ENCODE data around the gene TSPOAP1.

DNA sequence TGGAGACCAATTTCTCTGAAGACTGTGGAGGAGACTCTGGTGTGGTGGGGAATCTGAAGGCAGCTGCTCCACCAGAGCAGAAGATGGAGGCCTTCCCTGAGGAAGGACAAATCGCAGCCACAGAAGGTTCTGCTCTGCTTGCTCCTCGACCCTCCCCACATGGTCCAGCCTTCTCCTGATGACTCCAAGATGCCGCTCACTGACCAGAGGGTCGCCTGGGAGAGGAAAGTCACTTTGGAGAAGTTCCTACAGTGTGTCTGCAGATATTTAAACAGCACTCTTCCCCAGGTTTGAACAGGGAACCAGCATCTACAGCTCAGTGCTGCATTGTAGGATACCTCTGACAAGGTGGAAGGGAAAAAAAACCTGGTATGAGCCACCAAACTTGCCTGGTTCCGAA, 44.4 kb upstream of the TSPOAP1 start:
- TF ChIP-seq NFIC (IDR thresholded peaks at IDR 0.05; ENCODE audit: borderline replicate concordance) (no peak), RFX5 (IDR thresholded peaks at IDR 0.05; ENCODE audit: low read length) (no peak), GABPA (IDR thresholded peaks at IDR 0.05; ENCODE audit: low read depth) (no peak), CHD2 (IDR thresholded peaks at IDR 0.05; ENCODE audit: low read length, partially characterized antibody) (no peak), MXI1 (IDR thresholded peaks at IDR 0.05; ENCODE audit: low read depth, low read length) (no peak)
- TF ChIP-seq, protein P1, sequence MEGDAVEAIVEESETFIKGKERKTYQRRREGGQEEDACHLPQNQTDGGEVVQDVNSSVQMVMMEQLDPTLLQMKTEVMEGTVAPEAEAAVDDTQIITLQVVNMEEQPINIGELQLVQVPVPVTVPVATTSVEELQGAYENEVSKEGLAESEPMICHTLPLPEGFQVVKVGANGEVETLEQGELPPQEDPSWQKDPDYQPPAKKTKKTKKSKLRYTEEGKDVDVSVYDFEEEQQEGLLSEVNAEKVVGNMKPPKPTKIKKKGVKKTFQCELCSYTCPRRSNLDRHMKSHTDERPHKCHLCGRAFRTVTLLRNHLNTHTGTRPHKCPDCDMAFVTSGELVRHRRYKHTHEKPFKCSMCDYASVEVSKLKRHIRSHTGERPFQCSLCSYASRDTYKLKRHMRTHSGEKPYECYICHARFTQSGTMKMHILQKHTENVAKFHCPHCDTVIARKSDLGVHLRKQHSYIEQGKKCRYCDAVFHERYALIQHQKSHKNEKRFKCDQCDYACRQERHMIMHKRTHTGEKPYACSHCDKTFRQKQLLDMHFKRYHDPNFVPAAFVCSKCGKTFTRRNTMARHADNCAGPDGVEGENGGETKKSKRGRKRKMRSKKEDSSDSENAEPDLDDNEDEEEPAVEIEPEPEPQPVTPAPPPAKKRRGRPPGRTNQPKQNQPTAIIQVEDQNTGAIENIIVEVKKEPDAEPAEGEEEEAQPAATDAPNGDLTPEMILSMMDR (IDR thresholded peaks at IDR 0.05) = no peak
- TF ChIP-seq, protein P2, sequence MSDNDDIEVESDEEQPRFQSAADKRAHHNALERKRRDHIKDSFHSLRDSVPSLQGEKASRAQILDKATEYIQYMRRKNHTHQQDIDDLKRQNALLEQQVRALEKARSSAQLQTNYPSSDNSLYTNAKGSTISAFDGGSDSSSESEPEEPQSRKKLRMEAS (IDR thresholded peaks at IDR 0.05; ENCODE audit: low read depth) = no peak
- TF ChIP-seq, protein P3, sequence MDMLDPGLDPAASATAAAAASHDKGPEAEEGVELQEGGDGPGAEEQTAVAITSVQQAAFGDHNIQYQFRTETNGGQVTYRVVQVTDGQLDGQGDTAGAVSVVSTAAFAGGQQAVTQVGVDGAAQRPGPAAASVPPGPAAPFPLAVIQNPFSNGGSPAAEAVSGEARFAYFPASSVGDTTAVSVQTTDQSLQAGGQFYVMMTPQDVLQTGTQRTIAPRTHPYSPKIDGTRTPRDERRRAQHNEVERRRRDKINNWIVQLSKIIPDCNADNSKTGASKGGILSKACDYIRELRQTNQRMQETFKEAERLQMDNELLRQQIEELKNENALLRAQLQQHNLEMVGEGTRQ (IDR thresholded peaks at IDR 0.05; ENCODE audit: borderline replicate concordance, low read depth, low read length) = no peak
- TF ChIP-seq, protein P4, sequence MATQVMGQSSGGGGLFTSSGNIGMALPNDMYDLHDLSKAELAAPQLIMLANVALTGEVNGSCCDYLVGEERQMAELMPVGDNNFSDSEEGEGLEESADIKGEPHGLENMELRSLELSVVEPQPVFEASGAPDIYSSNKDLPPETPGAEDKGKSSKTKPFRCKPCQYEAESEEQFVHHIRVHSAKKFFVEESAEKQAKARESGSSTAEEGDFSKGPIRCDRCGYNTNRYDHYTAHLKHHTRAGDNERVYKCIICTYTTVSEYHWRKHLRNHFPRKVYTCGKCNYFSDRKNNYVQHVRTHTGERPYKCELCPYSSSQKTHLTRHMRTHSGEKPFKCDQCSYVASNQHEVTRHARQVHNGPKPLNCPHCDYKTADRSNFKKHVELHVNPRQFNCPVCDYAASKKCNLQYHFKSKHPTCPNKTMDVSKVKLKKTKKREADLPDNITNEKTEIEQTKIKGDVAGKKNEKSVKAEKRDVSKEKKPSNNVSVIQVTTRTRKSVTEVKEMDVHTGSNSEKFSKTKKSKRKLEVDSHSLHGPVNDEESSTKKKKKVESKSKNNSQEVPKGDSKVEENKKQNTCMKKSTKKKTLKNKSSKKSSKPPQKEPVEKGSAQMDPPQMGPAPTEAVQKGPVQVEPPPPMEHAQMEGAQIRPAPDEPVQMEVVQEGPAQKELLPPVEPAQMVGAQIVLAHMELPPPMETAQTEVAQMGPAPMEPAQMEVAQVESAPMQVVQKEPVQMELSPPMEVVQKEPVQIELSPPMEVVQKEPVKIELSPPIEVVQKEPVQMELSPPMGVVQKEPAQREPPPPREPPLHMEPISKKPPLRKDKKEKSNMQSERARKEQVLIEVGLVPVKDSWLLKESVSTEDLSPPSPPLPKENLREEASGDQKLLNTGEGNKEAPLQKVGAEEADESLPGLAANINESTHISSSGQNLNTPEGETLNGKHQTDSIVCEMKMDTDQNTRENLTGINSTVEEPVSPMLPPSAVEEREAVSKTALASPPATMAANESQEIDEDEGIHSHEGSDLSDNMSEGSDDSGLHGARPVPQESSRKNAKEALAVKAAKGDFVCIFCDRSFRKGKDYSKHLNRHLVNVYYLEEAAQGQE (IDR thresholded peaks at IDR 0.05; ENCODE audit: low read depth, low read length) = no peak

Data from SK-N-SH (cell line).